H1 (cell line): ENCODE results near the gene ATXN7.

Experiments used
- CBX8 ChIP-seq: fragments of 300-800, 300-1000 bp; sonication (generic); IDR thresholded peaks from 2 replicates; pipeline ENCODE4 v1.7.1; 2016; ENCODE audit warnings: low read depth, low read length, borderline replicate concordance
- EP300 ChIP-seq, 2 experiments: IDR thresholded peaks; 1 replicate in 1 of 2; 2 replicates in 1 of 2; pipeline ENCODE4 v1.6.1; 2011 to 2012; ENCODE audit warnings: low read depth in 2 of 2, low read length in 2 of 2, mild to moderate bottlenecking in 2 of 2, borderline replicate concordance in 1 of 2, inconsistent platforms in 1 of 2, moderate library complexity in 1 of 2
- NRF1 ChIP-seq: IDR thresholded peaks from 2 replicates; pipeline ENCODE4 v1.6.1; 2011; ENCODE audit warnings: mild to moderate bottlenecking, low read depth, low read length, improper control_type of control experiment
- POLR2A ChIP-seq, 2 experiments: IDR thresholded peaks; 1 replicate in 1 of 2; 2 replicates in 1 of 2; pipeline ENCODE4 v1.6.1; 2011; ENCODE audit warnings: low read depth in 2 of 2, low read length in 2 of 2, mild to moderate bottlenecking in 2 of 2; ENCODE audit errors: control extremely low read depth in 1 of 2
- POLR2AphosphoS5 ChIP-seq: IDR thresholded peaks from 2 replicates; pipeline ENCODE4 v1.6.1; 2011; ENCODE audit warnings: low read depth, low read length
- RAD21 ChIP-seq, 2 experiments: IDR thresholded peaks in 1 of 2; conservative IDR thresholded peaks in 1 of 2; 2 replicates each; pipeline ENCODE4 v1.6.1; 2011; ENCODE audit warnings: low read depth in 2 of 2, low read length in 2 of 2, improper control_type of control experiment in 1 of 2, inconsistent platforms in 1 of 2, mild to moderate bottlenecking in 1 of 2, moderate library complexity in 1 of 2
- TF ChIP-seq, protein P1 (sequence below), 3 experiments: IDR thresholded peaks; 1 replicate in 2 of 3; 2 replicates in 1 of 3; pipeline versions ENCODE4 v1.5.1 to v1.6.1; 2011; ENCODE audit warnings: low read length in 3 of 3, mild to moderate bottlenecking in 3 of 3, inconsistent platforms in 2 of 3, low read depth in 1 of 3, moderate library complexity in 1 of 3; ENCODE audit not compliant: insufficient read depth in 1 of 3; ENCODE audit errors: control extremely low read depth in 1 of 3
- TF ChIP-seq, protein P2 (sequence below): IDR thresholded peaks from 2 replicates; pipeline ENCODE4 v1.6.1; 2012; ENCODE audit warnings: low read length, inconsistent platforms

DNA sequence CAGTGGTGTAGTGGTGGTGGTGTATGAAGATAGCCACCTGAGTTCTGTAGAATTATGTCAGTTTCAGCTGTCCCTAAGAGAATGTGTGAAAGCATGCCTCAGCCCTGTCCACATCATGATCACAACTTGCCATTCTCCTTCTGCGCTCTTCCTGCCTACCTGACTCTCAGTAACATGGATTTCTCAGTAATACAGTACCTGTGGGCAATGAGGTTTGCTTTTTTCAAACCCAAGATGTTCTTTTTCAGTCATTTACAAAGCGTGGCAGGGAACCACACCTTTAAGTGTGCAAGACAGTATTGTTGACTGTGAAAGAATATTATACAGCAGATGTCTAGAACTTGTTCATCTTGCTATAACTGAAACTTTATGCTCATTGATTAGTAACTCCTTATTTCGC lies 120.7 kb downstream of the ATXN7 start:
- TF ChIP-seq, protein P1, sequence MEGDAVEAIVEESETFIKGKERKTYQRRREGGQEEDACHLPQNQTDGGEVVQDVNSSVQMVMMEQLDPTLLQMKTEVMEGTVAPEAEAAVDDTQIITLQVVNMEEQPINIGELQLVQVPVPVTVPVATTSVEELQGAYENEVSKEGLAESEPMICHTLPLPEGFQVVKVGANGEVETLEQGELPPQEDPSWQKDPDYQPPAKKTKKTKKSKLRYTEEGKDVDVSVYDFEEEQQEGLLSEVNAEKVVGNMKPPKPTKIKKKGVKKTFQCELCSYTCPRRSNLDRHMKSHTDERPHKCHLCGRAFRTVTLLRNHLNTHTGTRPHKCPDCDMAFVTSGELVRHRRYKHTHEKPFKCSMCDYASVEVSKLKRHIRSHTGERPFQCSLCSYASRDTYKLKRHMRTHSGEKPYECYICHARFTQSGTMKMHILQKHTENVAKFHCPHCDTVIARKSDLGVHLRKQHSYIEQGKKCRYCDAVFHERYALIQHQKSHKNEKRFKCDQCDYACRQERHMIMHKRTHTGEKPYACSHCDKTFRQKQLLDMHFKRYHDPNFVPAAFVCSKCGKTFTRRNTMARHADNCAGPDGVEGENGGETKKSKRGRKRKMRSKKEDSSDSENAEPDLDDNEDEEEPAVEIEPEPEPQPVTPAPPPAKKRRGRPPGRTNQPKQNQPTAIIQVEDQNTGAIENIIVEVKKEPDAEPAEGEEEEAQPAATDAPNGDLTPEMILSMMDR (IDR thresholded peaks at IDR 0.05; ENCODE audit: control extremely low read depth in 1 of 3, insufficient read depth in 1 of 3, low read depth in 1 of 3, low read length in 3 of 3), result no peak
- no peak for TF ChIP-seq POLR2A (IDR thresholded peaks at IDR 0.05; ENCODE audit: control extremely low read depth in 1 of 2, low read depth in 2 of 2, low read length in 2 of 2)
- no peak for TF ChIP-seq EP300 (IDR thresholded peaks at IDR 0.05; ENCODE audit: borderline replicate concordance in 1 of 2, low read depth in 2 of 2, low read length in 2 of 2)
- TF ChIP-seq POLR2AphosphoS5, result no peak
- no peak for TF ChIP-seq NRF1
- TF ChIP-seq RAD21 (IDR thresholded peaks at IDR 0.05 in 1 of 2, conservative IDR thresholded peaks at IDR 0.05 in 1 of 2; ENCODE audit: low read depth in 2 of 2, low read length in 2 of 2), result no peak
- TF ChIP-seq, protein P2, sequence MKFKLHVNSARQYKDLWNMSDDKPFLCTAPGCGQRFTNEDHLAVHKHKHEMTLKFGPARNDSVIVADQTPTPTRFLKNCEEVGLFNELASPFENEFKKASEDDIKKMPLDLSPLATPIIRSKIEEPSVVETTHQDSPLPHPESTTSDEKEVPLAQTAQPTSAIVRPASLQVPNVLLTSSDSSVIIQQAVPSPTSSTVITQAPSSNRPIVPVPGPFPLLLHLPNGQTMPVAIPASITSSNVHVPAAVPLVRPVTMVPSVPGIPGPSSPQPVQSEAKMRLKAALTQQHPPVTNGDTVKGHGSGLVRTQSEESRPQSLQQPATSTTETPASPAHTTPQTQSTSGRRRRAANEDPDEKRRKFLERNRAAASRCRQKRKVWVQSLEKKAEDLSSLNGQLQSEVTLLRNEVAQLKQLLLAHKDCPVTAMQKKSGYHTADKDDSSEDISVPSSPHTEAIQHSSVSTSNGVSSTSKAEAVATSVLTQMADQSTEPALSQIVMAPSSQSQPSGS, result no peak
- TF ChIP-seq CBX8, result no peak
